AG04450 (cell line): ENCODE data around the gene CETN1. TPM values are rescaled to one million over a fixed set of nuclear protein-coding genes. Genes with fewer than 3 reads are reported as not detected.

Experiments
- CTCF ChIA-PET: fragments of 300-600, 350-600 bp; formaldehyde crosslinking; extraction: SDS; loops from one replicate; lab custom pipeline; 2022; ENCODE audit warnings: antibody characterized with exemption, inconsistent platforms; lab: Charles Lee
- POLR2A ChIA-PET: fragments of 350-600 bp; formaldehyde crosslinking; extraction: SDS; loops from one replicate; lab custom pipeline; 2021; ENCODE audit warnings: antibody characterized with exemption, inconsistent platforms; lab: Yijun Ruan, JAX
- DNase-seq: peaks from one replicate; pipeline ENCODE4 v3.0.0-alpha.2; 2011; ENCODE audit warnings: low read depth, low spot score
- H3K27ac ChIP-seq: one replicate; pipeline ENCODE4 v1.5.1; 2012; ENCODE audit warnings: low read depth, low read length, control low read depth
- H3K27me3 ChIP-seq: one replicate; pipeline ENCODE4 v1.6.0; 2012; ENCODE audit warnings: low read length; ENCODE audit not compliant: control insufficient read depth, insufficient read depth
- H3K4me3 ChIP-seq: 2 replicates; pipeline ENCODE4 v1.5.1; 2011; ENCODE audit warnings: mild to moderate bottlenecking, low read depth, low read length, control low read depth
- H3K9me3 ChIP-seq: 2 replicates; pipeline ENCODE4 v1.5.1; 2012; ENCODE audit warnings: low read length; ENCODE audit not compliant: control insufficient read depth, insufficient read depth
- polyA plus RNA-seq: library from polyadenylated mRNA; depleted of rRNA; stranded (reverse); fragments of >200 nt; gene quantifications from 2 replicates; pipeline ENCODE4 v1.2.3, GENCODE V29; 2011
- TF ChIP-seq, protein P1 (sequence below): IDR thresholded peaks from 2 replicates; pipeline ENCODE4 v1.5.1; 2011; ENCODE audit warnings: low read depth, low read length, control low read depth, inconsistent platforms

Gene CETN1
- polyA plus RNA-seq, 1 experiment: not detected

DNA sequence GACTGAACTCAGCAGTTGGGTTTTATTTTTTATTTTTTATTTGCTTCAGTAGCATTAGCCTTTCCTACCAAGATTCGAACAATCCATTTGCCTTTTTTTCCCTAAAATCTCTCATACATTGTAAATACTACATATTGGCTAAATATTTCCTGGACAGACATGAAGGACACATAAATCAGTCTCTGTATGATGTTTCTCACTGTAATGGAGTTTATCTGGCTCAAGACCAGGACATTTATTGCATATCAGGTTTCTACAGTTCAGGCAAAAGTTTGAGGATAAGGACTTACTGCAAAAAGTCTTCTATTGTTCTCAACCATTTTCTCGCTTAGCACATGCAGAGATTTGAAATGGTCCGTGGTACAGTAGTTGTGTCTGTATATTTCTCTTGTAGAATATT, 19.9 kb downstream of the CETN1 start:
- peaks cover 2% of the 10 kb centered on the region; the same call in 1 of the 2 replicates for H3K9me3 ChIP-seq

GRCh38 chr18:604771-605170, 24.6 kb downstream of the CETN1 start:
- DNase-seq: no peak
- TF ChIP-seq, protein P1, sequence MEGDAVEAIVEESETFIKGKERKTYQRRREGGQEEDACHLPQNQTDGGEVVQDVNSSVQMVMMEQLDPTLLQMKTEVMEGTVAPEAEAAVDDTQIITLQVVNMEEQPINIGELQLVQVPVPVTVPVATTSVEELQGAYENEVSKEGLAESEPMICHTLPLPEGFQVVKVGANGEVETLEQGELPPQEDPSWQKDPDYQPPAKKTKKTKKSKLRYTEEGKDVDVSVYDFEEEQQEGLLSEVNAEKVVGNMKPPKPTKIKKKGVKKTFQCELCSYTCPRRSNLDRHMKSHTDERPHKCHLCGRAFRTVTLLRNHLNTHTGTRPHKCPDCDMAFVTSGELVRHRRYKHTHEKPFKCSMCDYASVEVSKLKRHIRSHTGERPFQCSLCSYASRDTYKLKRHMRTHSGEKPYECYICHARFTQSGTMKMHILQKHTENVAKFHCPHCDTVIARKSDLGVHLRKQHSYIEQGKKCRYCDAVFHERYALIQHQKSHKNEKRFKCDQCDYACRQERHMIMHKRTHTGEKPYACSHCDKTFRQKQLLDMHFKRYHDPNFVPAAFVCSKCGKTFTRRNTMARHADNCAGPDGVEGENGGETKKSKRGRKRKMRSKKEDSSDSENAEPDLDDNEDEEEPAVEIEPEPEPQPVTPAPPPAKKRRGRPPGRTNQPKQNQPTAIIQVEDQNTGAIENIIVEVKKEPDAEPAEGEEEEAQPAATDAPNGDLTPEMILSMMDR: no peak
- no peak overlapping the region for H3K4me3 ChIP-seq
- no peaks in the 10 kb centered on the region for H3K9me3 ChIP-seq
- H3K27me3 ChIP-seq: peaks cover 39% of the 10 kb centered on the region
- ChIA-PET POLR2A (no interaction called here), CTCF (no interaction called here)
- H3K27ac ChIP-seq: no peak overlapping the region

More for the DNA sequence above, 19.9 kb downstream of the CETN1 start:
- ChIA-PET CTCF (no interaction called here), POLR2A (no interaction called here)
- Histone ChIP-seq H3K4me3 (no peak overlapping the region), H3K27ac (no peak overlapping the region), H3K27me3 (peaks cover 50% of the 10 kb centered on the region)
- DNase-seq: no peak
- TF ChIP-seq, protein P1: no peak

- TF ChIP-seq, protein P1: no peak
- no peak for DNase-seq
- Histone ChIP-seq H3K9me3 (no peaks in the 10 kb centered on the region), H3K27me3 (peaks cover 44% of the 10 kb centered on the region), H3K27ac (no peak overlapping the region), H3K4me3 (no peak overlapping the region)
- POLR2A ChIA-PET: no interaction called here
- CTCF ChIA-PET: no interaction called here
Observed at GRCh38 chr18:607930-608329, 27.8 kb downstream of the CETN1 start.

DNA sequence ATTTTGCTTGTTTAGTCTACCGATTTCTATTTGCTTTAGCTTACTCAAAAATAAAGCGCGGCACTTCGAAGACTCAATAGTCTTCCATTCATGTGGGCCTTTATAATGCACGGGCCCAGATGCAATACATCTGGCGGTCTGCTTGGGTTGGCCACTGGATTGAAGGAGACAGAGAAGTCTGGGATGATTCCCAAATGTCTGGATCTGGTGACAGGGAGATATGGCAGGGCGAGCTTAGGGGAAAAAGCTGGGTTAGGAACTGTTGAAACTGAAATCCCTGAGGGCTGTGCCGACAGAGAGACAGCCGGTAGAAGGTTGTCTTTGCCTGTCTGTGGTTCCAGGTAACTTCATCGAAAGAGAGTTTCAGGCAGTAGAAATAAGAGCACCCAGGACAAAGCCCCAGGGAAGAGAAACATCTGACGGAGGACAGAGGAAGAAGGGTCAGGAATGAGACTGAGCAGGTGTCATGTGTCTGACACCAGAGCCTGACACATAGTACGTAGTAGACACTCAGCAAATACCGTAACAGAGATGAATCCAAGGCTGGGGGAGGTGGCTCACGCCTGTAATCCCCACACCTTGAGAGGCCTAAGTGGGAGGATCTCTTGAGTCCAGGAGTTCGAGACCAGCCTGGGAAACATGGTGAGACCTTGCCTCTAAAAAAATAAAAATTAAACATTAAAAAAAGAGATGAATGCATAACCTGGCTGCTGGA, 30.2 kb downstream of the CETN1 start:
- CTCF ChIA-PET: interaction anchor here (0.6 kb wide), 1 partner anchor 454 kb away, joined by 3 read pairs; no protein-coding TSS in a partner anchor
- POLR2A ChIA-PET: no interaction called here
- DNase-seq: no peak
- no peak overlapping the region for H3K27ac ChIP-seq
- TF ChIP-seq, protein P1: no peak
- H3K27me3 ChIP-seq: peaks cover 36% of the 10 kb centered on the region
- no peak overlapping the region for H3K4me3 ChIP-seq
- H3K9me3 ChIP-seq: no peaks in the 10 kb centered on the region

DNA sequence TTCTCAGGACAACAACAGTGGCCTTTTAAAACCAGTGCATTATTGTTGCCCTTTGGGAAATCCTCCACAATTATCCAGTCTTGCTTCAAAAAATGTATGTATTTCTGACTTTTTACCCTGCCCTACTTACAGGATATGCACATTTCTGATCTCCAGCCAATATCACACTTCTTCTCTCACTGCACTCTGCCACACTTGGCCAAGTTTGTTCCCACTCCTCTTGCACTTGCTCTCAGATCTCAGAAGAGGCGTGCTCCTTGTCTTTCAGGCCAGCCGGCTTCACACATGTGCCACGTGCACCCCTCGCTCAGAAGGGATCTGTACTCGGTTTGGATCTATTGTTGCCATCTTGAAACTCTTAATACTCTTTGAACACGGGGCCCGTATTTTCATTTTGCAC, 32.0 kb downstream of the CETN1 start:
- POLR2A ChIA-PET: no interaction called here
- no peak overlapping the region for H3K4me3 ChIP-seq
- TF ChIP-seq, protein P1: no peak
- CTCF ChIA-PET: interaction anchor here (0.6 to 7.2 kb wide), 4 partner anchors 14 to 325 kb away, joined by 3 to 48 read pairs (median 4); no protein-coding TSS in a partner anchor
- H3K27me3 ChIP-seq: peaks cover 29% of the 10 kb centered on the region
- DNase-seq: no peak
- no peak overlapping the region for H3K27ac ChIP-seq
- no peaks in the 10 kb centered on the region for H3K9me3 ChIP-seq
